ENCODE data around the gene RAB18. TPM values are rescaled to one million over a fixed set of nuclear protein-coding genes. Genes with fewer than 3 reads are reported as not detected.

Gene RAB18
- total RNA-seq, 4 donors from 2014 or later, result 40.4 to 72.6 (median 56.9) TPM

GRCh38 chr10:27578316-27578715, 74.2 kb downstream of the RAB18 start:
- DNase-seq, result no peak
- H3K9me3 ChIP-seq, result no peaks in the 10 kb centered on the region
- 58 to 68% methylated on average over 4 of the region's 4 CpGs for WGBS, 2 donors
- H3K27me3 ChIP-seq, result no peaks in the 10 kb centered on the region
- peaks cover 0 to 4% (median 0%) of the 10 kb centered on the region in 3 donors for H3K4me1 ChIP-seq
- no peak overlapping the region for H3K27ac ChIP-seq
- intact Hi-C loops (cut with DNase I), result no loop called here
- H3K4me3 ChIP-seq, result no peak overlapping the region
- no peaks in the 10 kb centered on the region for H3K36me3 ChIP-seq
- TF ChIP-seq POLR2A (IDR thresholded peaks at IDR 0.05) (no peak), CTCF (IDR thresholded peaks at IDR 0.05) (no peak)

- no peak overlapping the region for H3K4me3 ChIP-seq
- TF ChIP-seq CTCF (IDR thresholded peaks at IDR 0.05), result no peak
- TF ChIP-seq POLR2A (IDR thresholded peaks at IDR 0.05), result no peak
- WGBS, 2 donors, result 79 to 87% methylated on average over 4 of the region's 4 CpGs
- no peaks in the 10 kb centered on the region for H3K36me3 ChIP-seq
- no peaks in the 10 kb centered on the region for H3K9me3 ChIP-seq
- DNase-seq, result no peak
- no peak overlapping the region for H3K27ac ChIP-seq
- H3K4me1 ChIP-seq, result peaks cover 0 to 4% (median 0%) of the 10 kb centered on the region in 3 donors
- H3K27me3 ChIP-seq, result no peaks in the 10 kb centered on the region
- intact Hi-C loops (cut with DNase I), result no loop called here
Measured at GRCh38 chr10:27581225-27581624, 77.1 kb downstream of the RAB18 start.

- WGBS, 2 donors, result 76 to 77% methylated on average over 2 of the region's 2 CpGs
- Histone ChIP-seq H3K4me3 (no peak overlapping the region), H3K9me3 (no peaks in the 10 kb centered on the region), H3K4me1 (no peaks in the 10 kb centered on the region), H3K27me3 (no peaks in the 10 kb centered on the region), H3K27ac (no peak overlapping the region), H3K36me3 (no peaks in the 10 kb centered on the region)
- no peak for DNase-seq
- intact Hi-C loops (cut with DNase I), result no loop called here
- TF ChIP-seq CTCF (IDR thresholded peaks at IDR 0.05) (no peak), POLR2A (IDR thresholded peaks at IDR 0.05) (no peak)
Measured at GRCh38 chr10:27584302-27584701, 80.2 kb downstream of the RAB18 start.

Other genes starting within 250 kb of the RAB18 start
- gene MKX, start 241.5 kb downstream of the RAB18 start, total RNA-seq, result 1 to 10 TPM in 2 of 4 donors, under 1 TPM in 2; 0.19 to 3.3 (median 1.4) TPM